GM20000 (cell line): ENCODE measurements around the gene TBC1D14.

Source experiments
- DNase-seq: peaks from one replicate; pipeline ENCODE4 v3.0.0; 2012; ENCODE audit warnings: low spot score
- CTCF ChIP-seq: IDR thresholded peaks from 2 replicates; pipeline ENCODE4 v1.5.1; 2012; ENCODE audit warnings: mild to moderate bottlenecking, control low read depth; ENCODE audit errors: extremely low read depth, missing control alignments

Gene TBC1D14

GRCh38 chr4:7021930-7022664, 112.5 kb downstream of the TBC1D14 start:
- DNase-seq = no peak
- no peak for TF ChIP-seq CTCF

- TF ChIP-seq CTCF = no peak
- no peak for DNase-seq
Observed at GRCh38 chr4:7023486-7023885, 113.9 kb downstream of the TBC1D14 start.

- no peak for TF ChIP-seq CTCF
- no peak for DNase-seq
Observed at GRCh38 chr4:7023901-7024300, 114.3 kb downstream of the TBC1D14 start.

GRCh38 chr4:7024336-7024890, 114.8 kb downstream of the TBC1D14 start:
- no peak for TF ChIP-seq CTCF
- DNase-seq = peak; percentile 53

- TF ChIP-seq CTCF = no peak
- DNase-seq = no peak
Observed at GRCh38 chr4:7025040-7025602, 115.5 kb downstream of the TBC1D14 start.

- no peak for DNase-seq
- no peak for TF ChIP-seq CTCF
Observed at GRCh38 chr4:7026107-7026506, 116.5 kb downstream of the TBC1D14 start.

GRCh38 chr4:7027284-7027683, 117.7 kb downstream of the TBC1D14 start:
- no peak for DNase-seq
- no peak for TF ChIP-seq CTCF
